Neural progenitor cell (in vitro differentiated cells): ENCODE measurements around the gene ZNF548. TPM values are rescaled to one million over a fixed set of nuclear protein-coding genes. Genes with fewer than 3 reads are reported as not detected.
A peak's percentile ranks its signal among the peaks of the same experiment; 100 is the strongest.

ENCODE experiments used
- DNase-seq: peaks from one replicate; pipeline ENCODE4 v3.0.0-alpha.2; 2016; ENCODE audit warnings: low spot score
- H2AFZ ChIP-seq: fragments of 200-600 bp; sonication (generic); replicated peaks from 2 replicates; pipeline ENCODE4 v1.6.1; 2016; ENCODE audit warnings: antibody characterized with exemption
- H3F3A ChIP-seq: fragments of 200-600 bp; sonication (generic); 2 replicates; pipeline ENCODE4 v1.6.1; 2016; ENCODE audit warnings: antibody characterized with exemption, low read depth
- H3K27ac ChIP-seq: fragments of 200-600 bp; sonication (generic); 2 replicates; pipeline ENCODE4 v1.5.1; 2016; ENCODE audit warnings: mild to moderate bottlenecking
- H3K27me3 ChIP-seq: fragments of 200-600 bp; sonication (generic); 2 replicates; pipeline ENCODE4 v1.6.1; 2016; ENCODE audit warnings: mild to moderate bottlenecking, moderate library complexity
- H3K36me3 ChIP-seq: fragments of 200-600 bp; sonication (generic); 2 replicates; pipeline ENCODE4 v1.5.1; 2016
- H3K4me1 ChIP-seq: fragments of 200-600 bp; sonication (generic); 2 replicates; pipeline ENCODE4 v1.6.1; 2016; ENCODE audit warnings: mixed run types
- H3K4me2 ChIP-seq: fragments of 200-600 bp; sonication (generic); 2 replicates; pipeline ENCODE4 v1.6.1; 2016
- H3K4me3 ChIP-seq: fragments of 200-600 bp; sonication (generic); 2 replicates; pipeline ENCODE4 v1.5.1; 2016
- H3K79me2 ChIP-seq: fragments of 200-600 bp; sonication (generic); 2 replicates; pipeline ENCODE4 v1.6.1; 2016; ENCODE audit warnings: low read depth
- H3K9ac ChIP-seq: fragments of 200-600 bp; sonication (generic); 2 replicates; pipeline ENCODE4 v1.6.1; 2016
- H3K9me3 ChIP-seq: fragments of 200-600 bp; sonication (generic); 2 replicates; pipeline ENCODE4 v1.5.1; 2016; ENCODE audit warnings: low read depth
- H4K20me1 ChIP-seq: fragments of 200-600 bp; sonication (generic); 2 replicates; pipeline ENCODE4 v1.6.1; 2016; ENCODE audit warnings: low read depth
- H3K27ac Mint-ChIP-seq: 3 replicates; pipeline ENCODE4 v1.8.0; 2021; ENCODE audit warnings: mixed read lengths
- H3K27me3 Mint-ChIP-seq: 2 replicates; pipeline ENCODE4 v1.8.0; 2022; ENCODE audit warnings: low read depth, mild to moderate bottlenecking, inconsistent platforms, moderate library complexity, mixed read lengths; ENCODE audit not compliant: insufficient read depth
- H3K36me3 Mint-ChIP-seq: 3 replicates; pipeline ENCODE4 v1.8.0; 2021; ENCODE audit warnings: mixed read lengths
- H3K4me1 Mint-ChIP-seq: 3 replicates; pipeline ENCODE4 v1.8.0; 2021; ENCODE audit warnings: mixed read lengths
- H3K4me3 Mint-ChIP-seq: 3 replicates; pipeline ENCODE4 v1.8.0; 2021; ENCODE audit warnings: mild to moderate bottlenecking, moderate library complexity, mixed read lengths
- H3K9me3 Mint-ChIP-seq: 3 replicates; pipeline ENCODE4 v1.8.0; 2020; ENCODE audit warnings: mixed read lengths
- CTCF ChIP-seq: fragments of 200-600 bp; sonication (generic); IDR thresholded peaks from 2 replicates; pipeline ENCODE4 v1.5.1; 2017; ENCODE audit warnings: antibody characterized with exemption, mild to moderate bottlenecking
- EZH2 ChIP-seq: fragments of 200-600 bp; sonication (generic); IDR thresholded peaks from 2 replicates; pipeline ENCODE4 v1.6.1; 2017; ENCODE audit warnings: antibody characterized with exemption, mild to moderate bottlenecking, moderate library complexity
- EZH2phosphoT487 ChIP-seq: fragments of 200-600 bp; sonication (generic); IDR thresholded peaks from 2 replicates; pipeline ENCODE4 v1.6.1; 2017; ENCODE audit warnings: antibody characterized with exemption
- total RNA-seq: library from RNA; depleted of rRNA; stranded (reverse); fragments of >200 nt; gene quantifications from 2 replicates; pipeline ENCODE4 v1.2.3, GENCODE V29; 2015; ENCODE audit warnings: low replicate concordance

Gene ZNF548
- total RNA-seq, 1 donor from 2014 or later = 18.7 TPM

- H3K4me3 ChIP-seq = no peak overlapping the region
- TF ChIP-seq CTCF (no peak), EZH2 (no peak), EZH2phosphoT487 (no peak)
- no peaks in the 10 kb centered on the region for H3K9me3 ChIP-seq
- Mint-ChIP-seq H3K27ac (no peak overlapping the region), H3K27me3 (peaks cover 2% of the 10 kb centered on the region), H3K36me3 (peaks cover 26% of the 10 kb centered on the region), H3K4me3 (no peak overlapping the region), H3K4me1 (no peaks in the 10 kb centered on the region), H3K9me3 (peaks cover 26% of the 10 kb centered on the region)
- H4K20me1 ChIP-seq = no peaks in the 10 kb centered on the region
- no peaks in the 10 kb centered on the region for H3K4me1 ChIP-seq
- H3K36me3 ChIP-seq = no peaks in the 10 kb centered on the region
- H3K27ac ChIP-seq = no peak overlapping the region
- H3K9ac ChIP-seq = no peak overlapping the region
- H3F3A ChIP-seq = no peaks in the 10 kb centered on the region
- no peak overlapping the region for H3K4me2 ChIP-seq
- no peaks in the 10 kb centered on the region for H3K79me2 ChIP-seq
- no peaks in the 10 kb centered on the region for H3K27me3 ChIP-seq
- no peak overlapping the region for H2AFZ ChIP-seq
- no peak for DNase-seq
Measured at GRCh38 chr19:57380923-57381322, 8.7 kb upstream of the ZNF548 start.

GRCh38 chr19:57382806-57383488 lies 6.7 kb upstream of the ZNF548 start:
- no peak for DNase-seq
- Histone ChIP-seq H2AFZ (no peak overlapping the region), H3K27ac (no peak overlapping the region), H3K4me3 (no peak overlapping the region), H4K20me1 (no peaks in the 10 kb centered on the region), H3F3A (no peaks in the 10 kb centered on the region), H3K36me3 (no peaks in the 10 kb centered on the region), H3K79me2 (no peaks in the 10 kb centered on the region), H3K9me3 (no peaks in the 10 kb centered on the region), H3K27me3 (peaks cover 11% of the 10 kb centered on the region), H3K4me2 (no peak overlapping the region), H3K9ac (no peak overlapping the region), H3K4me1 (no peaks in the 10 kb centered on the region)
- TF ChIP-seq CTCF = no peak
- Mint-ChIP-seq H3K36me3 (peaks cover 10% of the 10 kb centered on the region), H3K27me3 (no peaks in the 10 kb centered on the region), H3K9me3 (peaks cover 16% of the 10 kb centered on the region), H3K27ac (no peak overlapping the region), H3K4me3 (no peak overlapping the region), H3K4me1 (no peaks in the 10 kb centered on the region)

- TF ChIP-seq EZH2 (peak; percentile 29), EZH2phosphoT487 (no peak)
- H3K36me3 Mint-ChIP-seq = peaks cover 14% of the 10 kb centered on the region
- H3K9ac ChIP-seq = no peak overlapping the region
- H3K79me2 ChIP-seq = peaks cover 38% of the 10 kb centered on the region
- no peaks in the 10 kb centered on the region for H3K36me3 ChIP-seq
- peaks cover 6% of the 10 kb centered on the region for H3F3A ChIP-seq
- peaks cover 11% of the 10 kb centered on the region for H3K27me3 ChIP-seq
- H3K9me3 Mint-ChIP-seq = peaks cover 7% of the 10 kb centered on the region
- no peaks in the 10 kb centered on the region for H4K20me1 ChIP-seq
- H3K27ac Mint-ChIP-seq = peak overlapping the region; percentile 93
- H3K27me3 Mint-ChIP-seq = no peaks in the 10 kb centered on the region
- H3K4me1 Mint-ChIP-seq = peaks cover 11% of the 10 kb centered on the region
- DNase-seq = no peak
- H3K27ac ChIP-seq = no peak overlapping the region
- peak overlapping the region; percentile 37 for H3K4me3 ChIP-seq
- H3K4me3 Mint-ChIP-seq = peak overlapping the region; percentile 96
- H3K9me3 ChIP-seq = no peaks in the 10 kb centered on the region
- peak overlapping the region; percentile 67 for H3K4me2 ChIP-seq
- peak overlapping the region; percentile 96 for H2AFZ ChIP-seq
- H3K4me1 ChIP-seq = peaks cover 7% of the 10 kb centered on the region
Measured at GRCh38 chr19:57389194-57389729, 392 bp upstream of the ZNF548 start.

- H3K4me2 ChIP-seq = no peak overlapping the region
- peaks cover 6% of the 10 kb centered on the region for H3K4me1 ChIP-seq
- no peak overlapping the region for H3K27ac Mint-ChIP-seq
- peaks cover 62% of the 10 kb centered on the region for H3K36me3 Mint-ChIP-seq
- H3K9me3 ChIP-seq = no peaks in the 10 kb centered on the region
- H3K27me3 ChIP-seq = no peaks in the 10 kb centered on the region
- no peaks in the 10 kb centered on the region for H4K20me1 ChIP-seq
- no peak overlapping the region for H3K4me3 Mint-ChIP-seq
- TF ChIP-seq EZH2phosphoT487 (no peak), EZH2 (no peak), CTCF (no peak)
- peaks cover 2% of the 10 kb centered on the region for H3K27me3 Mint-ChIP-seq
- no peak overlapping the region for H3K27ac ChIP-seq
- H3K9me3 Mint-ChIP-seq = peaks cover 17% of the 10 kb centered on the region
- H3K79me2 ChIP-seq = peaks cover 34% of the 10 kb centered on the region
- no peaks in the 10 kb centered on the region for H3F3A ChIP-seq
- H3K4me3 ChIP-seq = no peak overlapping the region
- no peak for DNase-seq
- no peak overlapping the region for H2AFZ ChIP-seq
- H3K4me1 Mint-ChIP-seq = peaks cover 5% of the 10 kb centered on the region
- H3K9ac ChIP-seq = no peak overlapping the region
- no peaks in the 10 kb centered on the region for H3K36me3 ChIP-seq
Measured at GRCh38 chr19:57395710-57396109, 6.1 kb downstream of the ZNF548 start.
